B cell (primary cell): ENCODE results near the gene DKC1. TPM values are rescaled to one million over a fixed set of nuclear protein-coding genes. Genes with fewer than 3 reads are reported as not detected.

Experiments used
- ATAC-seq: fragments of 200-7000 bp; cut with Tn5 transposase; one replicate; pipeline ENCODE4 v1.10.0; 2021; ENCODE audit warnings: low read depth, mild to moderate bottlenecking, moderate number of reproducible peaks, moderate library complexity
- CTCF ChIA-PET: fragments of 350-600 bp; sonication (Branson Sonifier 250); formaldehyde crosslinking; loops from one replicate; lab custom pipeline; 2021; ENCODE audit warnings: antibody characterized with exemption, inconsistent platforms; lab: Charles Lee
- POLR2A ChIA-PET: fragments of 350-600 bp; sonication (Branson Sonifier 250); formaldehyde crosslinking; loops from one replicate; lab custom pipeline; 2021; ENCODE audit warnings: antibody characterized with exemption; lab: Charles Lee
- DNase-seq: peaks from one replicate; pipeline ENCODE4 v3.0.0; 2013
- H2AFZ ChIP-seq: 2 replicates; pipeline ENCODE4 v1.6.1; 2012; ENCODE audit warnings: mild to moderate bottlenecking, low read depth, low read length; ENCODE audit not compliant: insufficient read depth, poor library complexity, severe bottlenecking
- H3K27ac ChIP-seq, 2 donors: 1 replicate in 1 of 2; 2 replicates in 1 of 2; pipeline ENCODE4 v1.5.1; 2012 to 2013; ENCODE audit warnings: low read length in 2 of 2, mild to moderate bottlenecking in 2 of 2, moderate library complexity in 1 of 2
- H3K27me3 ChIP-seq, 4 experiments: fragments of 200-600 bp in 1 of 4; sonication (generic) in 1 of 4; replicated peaks in 1 of 4; 1 replicate in 2 of 4; 2 replicates in 2 of 4; pipeline versions ENCODE4 v1.6.1 to v1.7.0; 2013 to 2016; ENCODE audit warnings: low read length in 3 of 4, mild to moderate bottlenecking in 2 of 4, mixed read lengths in 1 of 4, moderate library complexity in 1 of 4; ENCODE audit not compliant: insufficient read depth in 4 of 4, control insufficient read depth in 3 of 4; ENCODE audit errors: control extremely low read depth in 1 of 4
- H3K36me3 ChIP-seq, 2 experiments: replicated peaks in 1 of 2; 1 replicate in 1 of 2; 2 replicates in 1 of 2; pipeline versions ENCODE4 v1.6.1 to v1.7.1; 2013; ENCODE audit warnings: low read length in 1 of 2; ENCODE audit not compliant: insufficient read depth in 2 of 2, control insufficient read depth in 1 of 2; ENCODE audit errors: control extremely low read depth in 1 of 2, extremely low read depth in 1 of 2
- H3K4me1 ChIP-seq, 2 donors: fragments of 200-600 bp in 1 of 2; sonication (generic) in 1 of 2; 1 replicate in 1 of 2; 2 replicates in 1 of 2; pipeline versions ENCODE4 v1.5.1 to v1.6.1; 2013 to 2017; ENCODE audit warnings: low read length in 2 of 2; ENCODE audit not compliant: control insufficient read depth in 2 of 2, insufficient read depth in 2 of 2
- H3K4me2 ChIP-seq: replicated peaks from 2 replicates; pipeline ENCODE3; 2012; ENCODE audit warnings: mild to moderate bottlenecking, low read depth, low read length; ENCODE audit not compliant: poor library complexity, severe bottlenecking
- H3K4me3 ChIP-seq, 5 experiments: fragments of 200-600 bp in 1 of 5; sonication (generic) in 1 of 5; 1 replicate in 3 of 5; 2 replicates in 2 of 5; pipeline versions ENCODE4 v1.5.1 to v1.7.0; 2011 to 2016; ENCODE audit warnings: low read length in 4 of 5, mild to moderate bottlenecking in 4 of 5, low read depth in 2 of 5, control low read depth in 1 of 5, moderate library complexity in 1 of 5; ENCODE audit not compliant: insufficient read depth in 1 of 5; ENCODE audit errors: control extremely low read depth in 1 of 5, extremely low read depth in 1 of 5
- H3K79me2 ChIP-seq: fragments of 200-600 bp; sonication (generic); one replicate; pipeline ENCODE4 v1.6.0; 2016; ENCODE audit warnings: low read length; ENCODE audit not compliant: control insufficient read depth, insufficient read depth
- H3K9ac ChIP-seq: fragments of 200-600 bp; sonication (generic); 2 replicates; pipeline ENCODE4 v1.6.1; 2017; ENCODE audit warnings: mild to moderate bottlenecking, low read length, moderate library complexity
- H3K9me3 ChIP-seq, 3 donors: one replicate each; pipeline versions ENCODE4 v1.6.1 to v1.7.1; 2013; ENCODE audit warnings: low read length in 2 of 3; ENCODE audit not compliant: control insufficient read depth in 2 of 3, insufficient read depth in 1 of 3; ENCODE audit errors: control extremely low read depth in 1 of 3
- H4K20me1 ChIP-seq: 2 replicates; pipeline ENCODE4 v1.6.0; 2012; ENCODE audit warnings: mild to moderate bottlenecking, low read length; ENCODE audit not compliant: insufficient read depth, control insufficient read depth, poor library complexity, severe bottlenecking
- H3K27ac Mint-ChIP-seq: one replicate; pipeline ENCODE4 v1.8.0; 2021; ENCODE audit warnings: mixed read lengths
- H3K27me3 Mint-ChIP-seq: one replicate; pipeline ENCODE4 v1.8.0; 2021; ENCODE audit warnings: mixed read lengths
- H3K4me1 Mint-ChIP-seq: one replicate; pipeline ENCODE4 v1.8.0; 2021; ENCODE audit warnings: mixed read lengths
- H3K4me3 Mint-ChIP-seq: one replicate; pipeline ENCODE4 v1.8.0; 2021; ENCODE audit warnings: mixed read lengths
- H3K9me3 Mint-ChIP-seq: one replicate; pipeline ENCODE4 v1.8.0; 2022; ENCODE audit warnings: mixed read lengths; ENCODE audit not compliant: insufficient read depth
- CTCF ChIP-seq: fragments of 200-600 bp; IDR thresholded peaks from one replicate; pipeline ENCODE4 v1.8.0; 2022; ENCODE audit warnings: antibody characterized with exemption, mild to moderate bottlenecking
- EZH2 ChIP-seq: IDR thresholded peaks from 2 replicates; pipeline ENCODE4 v1.6.1; 2012; ENCODE audit warnings: borderline replicate concordance, low read depth, mild to moderate bottlenecking, moderate library complexity, low read length; ENCODE audit not compliant: insufficient read depth, poor library complexity, severe bottlenecking
- WGBS: methylation state at CpG from one replicate; pipeline ENCODE4 v1.1.5; 2013; ENCODE audit warnings: missing lambda C conversion rate; ENCODE audit not compliant: insufficient coverage; 5-methylcytosine and 5-hydroxymethylcytosine counted together
- intact Hi-C: fragments of 100-400 bp; cut with micrococcal nuclease; formaldehyde crosslinking; loops from one replicate; pipeline ENCODE4 v1.10.0; 2022
- polyA plus RNA-seq: library from polyadenylated mRNA; depleted of rRNA; stranded (reverse); fragments of >200 nt; gene quantifications from 2 replicates; pipeline ENCODE4 v1.2.3, GENCODE V29; 2012
- total RNA-seq, 2 donors: library from RNA; stranded (reverse); fragments of 120-200 nt in 1 of 2; gene quantifications; 1 replicate in 1 of 2; 2 replicates in 1 of 2; pipeline versions ENCODE4 v1.2.3 to v1.2.4, GENCODE V29; 2013 to 2022

The DKC1 gene
- total and polyA plus RNA-seq, 2 donors (not counting 1 experiment from before 2014, with no cell fraction given), result 18.8 to 73.5 TPM

- peaks cover 12% of the 10 kb centered on the region for H3K4me1 Mint-ChIP-seq
These were observed 22.7 kb upstream of the DKC1 start for GRCh38 chrX:154739952-154740465.

GRCh38 chrX:154742613-154743012 lies 20.1 kb upstream of the DKC1 start:
- no peaks in the 10 kb centered on the region for H3K27me3 ChIP-seq
- TF ChIP-seq EZH2, result no peak
- TF ChIP-seq CTCF, result no peak
- H4K20me1 ChIP-seq, result no peaks in the 10 kb centered on the region
- no peak overlapping the region for H3K9ac ChIP-seq
- Mint-ChIP-seq H3K27ac (no peak overlapping the region), H3K4me3 (no peak overlapping the region), H3K9me3 (no peaks in the 10 kb centered on the region), H3K27me3 (no peaks in the 10 kb centered on the region), H3K4me1 (peaks cover 3% of the 10 kb centered on the region)
- ChIA-PET CTCF (no interaction called here), POLR2A (no interaction called here)
- no peaks in the 10 kb centered on the region for H3K36me3 ChIP-seq
- no peak overlapping the region for H3K4me2 ChIP-seq
- no peak overlapping the region for H2AFZ ChIP-seq
- H3K79me2 ChIP-seq, result peaks cover 43% of the 10 kb centered on the region
- intact Hi-C loops, result no loop called here
- H3K9me3 ChIP-seq, result no peaks in the 10 kb centered on the region
- H3K27ac ChIP-seq, result no peak overlapping the region
- no peak for DNase-seq
- ATAC-seq, result no peak
- H3K4me1 ChIP-seq, result no peaks in the 10 kb centered on the region
- H3K4me3 ChIP-seq, result no peak overlapping the region

More at GRCh38 chrX:154739952-154740465, 22.7 kb upstream of the DKC1 start:
- no CpG with 5 or more reads among the region's 2 CpGs for WGBS
- no peak for DNase-seq
- no peak overlapping the region for H3K4me3 Mint-ChIP-seq
- ATAC-seq, result no peak
- Histone ChIP-seq H3K27me3 (no peaks in the 10 kb centered on the region), H3K4me3 (no peak overlapping the region), H2AFZ (no peak overlapping the region), H3K4me1 (peaks cover 7 to 9% of the 10 kb centered on the region in 2 donors), H3K9ac (no peak overlapping the region), H3K27ac (no peak overlapping the region), H3K4me2 (no peak overlapping the region), H4K20me1 (no peaks in the 10 kb centered on the region), H3K9me3 (no peaks in the 10 kb centered on the region), H3K36me3 (no peaks in the 10 kb centered on the region), H3K79me2 (peaks cover 52% of the 10 kb centered on the region)
- no peaks in the 10 kb centered on the region for H3K27me3 Mint-ChIP-seq
- CTCF ChIA-PET, result no interaction called here
- no peak for TF ChIP-seq CTCF
- TF ChIP-seq EZH2, result no peak
- no peak overlapping the region for H3K27ac Mint-ChIP-seq
- H3K9me3 Mint-ChIP-seq, result no peaks in the 10 kb centered on the region
- intact Hi-C loops, result no loop called here
- POLR2A ChIA-PET, result no interaction called here
